ENCODE measurements around the gene TOR1A.
"Not testable (repeated sequence)": the region's sequence is repeated elsewhere in the genome, so short reads cannot be mapped to it uniquely, and the experiment has no call there.

The TOR1A gene

GRCh38 chr9:129823542-129823934 is 398 bp downstream of the TOR1A start:
- in situ Hi-C loops (cut with MboI; ENCODE audit: low sequenced_read_pairs), result no loop called here

DNA sequence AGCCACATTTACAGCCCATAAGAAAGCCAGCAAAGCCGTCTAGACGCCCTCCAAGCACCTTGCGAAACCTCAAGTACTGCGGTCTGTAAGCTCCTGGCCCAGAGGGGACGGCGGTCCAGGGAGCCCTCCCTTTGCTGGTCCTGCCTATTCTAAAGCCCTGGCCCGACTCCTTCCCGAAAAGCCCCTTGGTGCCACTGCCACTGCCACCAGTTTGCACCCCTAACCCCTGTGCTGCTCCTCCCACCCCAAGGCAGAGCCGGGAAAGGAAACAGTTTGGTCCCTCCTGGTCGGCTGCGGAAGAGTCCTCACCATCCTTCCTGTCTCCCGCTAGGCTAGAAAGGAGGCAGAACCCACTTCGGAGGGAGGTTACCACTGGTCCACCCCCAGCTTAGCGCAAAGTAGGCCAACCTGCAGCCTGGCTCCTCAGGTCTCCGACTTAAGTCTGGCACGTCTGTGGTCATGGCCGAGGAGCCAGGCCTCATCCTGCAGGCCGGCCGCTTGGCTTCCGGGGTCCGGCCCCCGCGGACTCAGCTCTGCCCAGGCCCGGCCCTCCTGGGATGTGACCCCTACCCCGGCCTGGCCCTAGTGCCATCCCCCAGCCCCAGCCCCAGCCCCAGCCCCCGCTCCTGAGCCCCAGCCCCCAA is 916 bp downstream of the TOR1A start:
- in situ Hi-C loops (cut with MboI; ENCODE audit: low sequenced_read_pairs), result no loop called here

DNA sequence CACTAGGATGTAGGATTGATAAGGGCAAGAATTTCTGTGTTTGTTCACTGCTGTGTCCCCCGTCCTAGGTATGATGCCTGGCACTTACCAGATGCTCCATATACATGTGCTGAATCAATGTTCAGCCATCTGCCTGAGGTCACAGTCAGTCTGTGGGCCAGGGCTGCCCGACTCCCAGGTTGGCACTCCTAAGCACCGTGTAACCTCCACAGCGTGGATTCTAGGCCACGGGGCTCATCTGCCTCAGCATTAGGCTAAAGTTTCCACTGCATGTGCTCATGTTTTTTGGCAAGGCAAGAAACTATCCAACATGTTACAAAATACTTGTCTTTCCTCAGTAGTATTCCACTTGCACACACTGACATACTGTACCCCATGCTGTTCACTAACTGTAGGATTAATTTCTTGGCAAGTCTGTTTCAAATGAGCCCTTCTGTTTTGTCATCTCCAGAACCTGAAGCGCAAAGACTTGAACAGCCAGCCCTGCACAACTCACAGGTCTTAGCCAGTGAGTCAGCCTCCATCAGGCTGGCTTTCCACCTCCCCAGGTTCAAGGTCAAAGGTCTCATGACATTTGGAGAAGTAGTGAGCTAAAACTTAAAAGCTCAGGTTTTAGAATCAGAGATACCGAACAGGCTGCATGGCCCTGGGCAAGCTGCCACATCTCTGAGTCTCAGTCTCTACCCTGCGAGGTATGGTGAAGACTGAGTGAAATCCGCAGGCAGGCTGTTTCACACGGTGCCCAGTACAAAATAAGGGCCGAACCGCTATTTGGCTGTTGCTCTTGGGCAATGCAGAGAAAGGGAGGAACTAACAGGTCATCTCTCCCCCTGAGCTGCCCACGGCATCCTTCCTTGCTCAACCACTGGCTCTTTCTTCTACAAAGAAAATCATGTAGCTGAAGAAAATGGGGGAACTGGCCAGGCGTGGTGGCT is 7.2 kb downstream of the TOR1A start:
- in situ Hi-C loops (cut with MboI; ENCODE audit: low sequenced_read_pairs), result no loop called here

GRCh38 chr9:129815278-129815677 is 8.7 kb downstream of the TOR1A start:
- in situ Hi-C loops (cut with MboI; ENCODE audit: low sequenced_read_pairs), result no loop called here

GRCh38 chr9:129814432-129815223 is 9.3 kb downstream of the TOR1A start:
- in situ Hi-C loops (cut with MboI; ENCODE audit: low sequenced_read_pairs), result no loop called here

DNA sequence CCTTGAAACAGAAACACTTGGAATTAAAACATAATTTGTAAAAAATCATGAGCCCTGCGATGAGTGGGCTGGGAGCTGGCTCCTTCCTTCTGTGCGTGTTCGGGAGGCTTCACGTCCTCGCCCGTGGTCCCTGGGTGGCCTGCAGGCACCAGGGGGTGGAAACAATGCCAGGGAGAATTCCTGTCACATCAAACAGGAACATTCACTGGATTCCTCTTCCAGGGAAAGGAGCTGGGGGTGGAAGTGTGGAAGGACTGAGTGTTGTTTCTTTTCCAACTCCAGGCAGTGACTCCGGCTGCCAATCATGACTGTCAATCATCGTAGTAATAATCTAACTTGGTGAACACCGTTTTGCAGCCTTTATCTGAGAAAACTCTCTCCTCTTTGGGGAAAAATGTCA is 10.3 kb downstream of the TOR1A start:
- in situ Hi-C loops (cut with MboI; ENCODE audit: low sequenced_read_pairs), result no loop called here

DNA sequence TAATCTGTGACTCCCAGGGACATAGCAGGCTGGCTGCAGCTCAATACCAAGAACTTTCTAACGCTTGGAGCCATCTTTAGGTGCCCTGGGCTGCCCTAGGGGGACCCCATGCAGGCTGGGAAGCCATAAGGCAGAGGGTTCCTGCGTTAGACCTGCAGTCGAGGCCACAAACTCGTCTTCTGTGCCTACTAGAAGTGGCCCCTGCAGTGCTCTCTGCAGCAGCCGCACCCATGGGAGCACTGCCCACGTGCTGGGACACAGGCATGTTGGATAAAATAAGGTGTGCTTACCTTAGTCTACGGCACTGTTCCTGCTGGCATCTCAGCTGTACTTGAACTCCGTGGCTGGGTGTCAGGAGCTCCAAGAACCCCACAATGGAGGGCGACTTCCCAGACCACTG is 11.6 kb downstream of the TOR1A start:
- in situ Hi-C loops (cut with MboI; ENCODE audit: low sequenced_read_pairs), result no loop called here

- in situ Hi-C loops (cut with MboI; ENCODE audit: low sequenced_read_pairs), result no loop called here
These were observed 12.0 kb downstream of the TOR1A start for GRCh38 chr9:129811967-129812363.

- in situ Hi-C loops (cut with MboI; ENCODE audit: low sequenced_read_pairs), result no loop called here
These were observed 13.1 kb downstream of the TOR1A start for GRCh38 chr9:129810788-129811187.

- in situ Hi-C loops (cut with MboI; ENCODE audit: low sequenced_read_pairs), result no loop called here
These were observed 13.8 kb downstream of the TOR1A start for GRCh38 chr9:129810116-129810515.

DNA sequence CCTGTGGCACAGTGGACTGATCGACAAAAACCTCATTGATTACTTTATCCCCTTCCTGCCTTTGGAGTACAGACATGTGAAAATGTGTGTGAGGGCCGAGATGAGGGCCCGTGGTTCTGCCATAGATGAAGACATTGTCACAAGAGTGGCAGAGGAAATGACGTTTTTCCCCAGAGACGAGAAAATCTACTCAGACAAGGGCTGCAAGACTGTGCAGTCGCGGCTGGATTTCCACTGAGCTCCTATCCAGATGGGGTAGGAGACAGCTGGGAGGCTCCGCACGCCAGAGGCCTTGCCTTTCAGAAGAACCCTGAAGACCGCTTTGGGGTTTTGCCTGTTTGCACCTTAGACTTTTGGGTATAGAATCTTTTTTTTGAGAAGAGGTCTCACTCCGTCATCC is 14.6 kb downstream of the TOR1A start:
- in situ Hi-C loops (cut with MboI; ENCODE audit: low sequenced_read_pairs), result no loop called here

DNA sequence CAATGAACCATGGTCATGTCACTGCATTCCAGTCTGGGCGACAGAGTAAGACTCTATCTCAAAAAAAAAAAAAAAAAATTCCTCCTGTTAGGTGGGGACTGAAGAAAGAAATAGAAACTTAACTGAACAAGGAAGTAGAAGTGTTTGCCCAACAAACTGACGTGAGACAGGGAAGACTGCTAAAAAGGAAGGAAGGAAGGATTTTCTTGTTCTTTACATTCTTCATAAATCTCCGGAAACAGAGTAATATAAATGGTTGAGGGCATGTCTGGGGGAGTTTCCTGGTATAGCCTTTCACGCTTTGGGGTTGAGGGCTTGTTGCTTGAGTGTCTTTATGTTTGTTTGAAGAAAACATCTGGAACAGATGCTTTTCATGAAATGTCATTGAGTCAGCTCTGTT is 17.9 kb downstream of the TOR1A start:
- in situ Hi-C loops (cut with MboI; ENCODE audit: low sequenced_read_pairs), result no loop called here

DNA sequence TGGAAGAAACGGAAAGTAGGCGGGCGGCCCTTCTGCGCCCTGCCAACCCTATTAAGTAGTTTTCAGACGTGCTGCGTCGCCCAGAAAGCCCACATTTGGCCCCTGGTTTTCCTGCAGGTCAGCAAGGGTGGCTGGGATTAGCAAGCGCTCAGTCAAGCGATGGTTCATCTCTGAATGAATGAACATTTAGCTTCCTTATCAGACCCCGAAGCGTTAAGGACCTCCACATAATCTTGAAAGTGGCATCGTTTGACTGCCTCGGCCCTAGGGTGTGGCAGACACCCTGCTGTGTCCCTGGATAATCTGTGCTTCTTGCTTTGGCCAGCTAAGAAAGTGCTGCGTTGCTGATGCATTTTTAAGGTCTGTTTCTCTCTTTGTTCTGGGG is 20.3 kb downstream of the TOR1A start:
- in situ Hi-C loops (cut with MboI; ENCODE audit: low sequenced_read_pairs), result no loop called here

DNA sequence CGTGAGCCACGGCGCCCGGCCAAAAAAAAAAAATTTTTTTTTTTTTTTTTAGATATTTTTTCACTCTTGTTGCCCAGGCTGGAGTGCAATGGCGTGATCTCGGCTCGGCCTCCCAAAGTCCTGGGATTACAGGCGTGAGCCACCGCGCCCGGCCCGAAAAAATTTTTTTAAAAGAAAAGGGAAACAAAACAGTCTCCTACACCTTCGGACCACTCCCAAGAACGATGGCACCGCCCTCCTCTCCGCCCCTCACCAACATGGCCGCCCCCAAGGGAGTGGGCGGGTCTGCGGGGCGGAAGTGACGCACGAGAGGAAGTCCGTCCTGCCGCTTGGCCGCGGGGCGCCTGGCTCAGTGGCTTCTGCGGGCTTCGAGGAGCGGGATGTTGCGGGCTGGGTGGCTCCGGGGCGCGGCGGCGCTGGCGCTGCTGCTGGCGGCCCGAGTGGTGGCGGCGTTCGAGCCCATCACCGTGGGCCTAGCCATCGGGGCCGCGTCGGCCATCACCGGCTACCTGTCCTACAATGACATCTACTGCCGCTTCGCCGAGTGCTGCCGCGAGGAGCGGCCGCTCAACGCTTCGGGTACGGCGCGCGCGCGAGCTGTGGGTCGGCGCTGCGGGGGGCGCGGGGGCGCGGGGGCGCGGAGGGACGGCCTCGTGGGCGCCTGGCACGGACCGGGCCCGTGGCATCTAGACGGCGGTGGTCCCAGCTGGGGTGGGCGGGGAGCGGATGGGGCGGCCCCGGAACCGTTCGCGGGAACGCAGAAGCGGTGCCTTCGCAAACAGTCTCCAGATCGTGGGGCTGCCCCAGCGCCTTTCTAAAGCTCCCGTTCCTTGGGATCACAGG is 20.9 kb downstream of the TOR1A start, which contains the start of gene TOR1B:
TOR1B (plus strand) TSS at position 352 of the 843 bp plus-strand sequence; CDS start at position 381, 29 bp downstream.
- in situ Hi-C loops (cut with MboI; ENCODE audit: low sequenced_read_pairs), result no loop called here

- in situ Hi-C loops (cut with MboI; ENCODE audit: low sequenced_read_pairs), result no loop called here
These were observed 22.4 kb downstream of the TOR1A start for GRCh38 chr9:129801504-129801903.

GRCh38 chr9:129798973-129799372 is 25.0 kb downstream of the TOR1A start:
- in situ Hi-C loops (cut with MboI; ENCODE audit: low sequenced_read_pairs), result no loop called here

- in situ Hi-C loops (cut with MboI; ENCODE audit: low sequenced_read_pairs), result not testable (repeated sequence)
These were observed 27.9 kb downstream of the TOR1A start for GRCh38 chr9:129796029-129796428.

GRCh38 chr9:129794549-129794948 is 29.4 kb downstream of the TOR1A start:
- in situ Hi-C loops (cut with MboI; ENCODE audit: low sequenced_read_pairs), result no loop called here

DNA sequence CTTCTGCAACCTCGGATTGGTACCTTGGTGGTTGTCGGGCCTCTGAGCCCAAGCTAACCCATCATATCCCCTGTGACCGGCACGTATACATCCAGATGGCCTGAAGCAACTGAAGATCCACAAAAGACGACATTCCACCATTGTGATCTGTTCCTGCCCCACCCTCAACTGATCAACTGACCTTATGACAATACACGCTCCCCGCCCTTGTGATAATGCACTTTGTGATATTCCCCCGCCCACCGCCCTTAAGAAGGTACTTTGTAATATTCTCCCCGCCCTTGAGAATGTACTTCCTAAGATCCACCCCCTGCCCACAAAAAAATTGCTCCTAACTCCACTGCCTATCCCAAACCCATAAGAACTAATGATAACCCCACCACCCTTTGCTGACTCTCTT is 37.5 kb downstream of the TOR1A start:
- in situ Hi-C loops (cut with MboI; ENCODE audit: low sequenced_read_pairs), result loop anchor here (10.0 kb wide), 1 partner anchor 652 kb away; no protein-coding TSS in a partner anchor

- in situ Hi-C loops (cut with MboI; ENCODE audit: low sequenced_read_pairs), result loop anchor here (10.0 kb wide), 1 partner anchor 651 kb away; no protein-coding TSS in a partner anchor
These were observed 38.1 kb downstream of the TOR1A start for GRCh38 chr9:129785866-129786265.
